NCI-H1694 (cell line): ENCODE data around the gene HACD2.

Experiments used
- DNase-seq: peaks from one replicate; lab custom pipeline; 2025; lab: John Stamatoyannopoulos, UW

Gene HACD2

DNA sequence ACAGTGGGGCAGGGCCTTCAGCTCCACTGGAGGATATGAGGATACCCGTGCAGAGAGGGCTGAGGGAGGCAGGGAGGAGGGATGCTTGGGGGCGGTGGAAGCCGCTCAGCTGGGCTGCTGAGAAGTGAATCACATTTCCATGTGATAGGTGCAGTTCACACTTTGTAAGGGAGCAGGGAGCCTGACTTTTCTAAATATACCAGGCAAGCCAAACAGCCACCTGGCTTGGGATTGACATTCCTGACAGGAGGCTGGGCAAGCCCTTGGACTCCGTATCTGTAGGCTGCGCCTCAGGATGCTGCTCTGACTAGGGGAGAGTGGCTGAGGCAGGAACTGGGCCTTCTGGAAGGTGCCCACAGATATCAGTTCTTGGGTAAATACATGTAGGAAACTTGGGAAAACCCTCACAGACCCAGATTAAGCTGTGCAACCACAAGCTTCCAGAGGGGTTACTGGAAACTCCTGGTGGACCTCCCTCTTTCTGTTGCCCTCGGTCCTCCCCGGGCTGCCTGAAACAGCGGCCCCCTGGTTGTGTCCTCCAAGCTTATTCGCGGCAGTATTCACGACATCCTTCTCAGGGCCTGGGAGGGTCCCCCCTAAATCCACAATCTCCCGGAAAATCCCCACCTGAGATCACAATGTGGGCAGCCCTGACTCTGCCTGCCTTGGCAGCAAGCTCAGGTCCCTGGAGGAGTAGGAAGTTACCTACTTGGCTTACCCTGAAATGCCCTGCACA lies 103.0 kb downstream of the HACD2 start:
- no peak for DNase-seq

DNA sequence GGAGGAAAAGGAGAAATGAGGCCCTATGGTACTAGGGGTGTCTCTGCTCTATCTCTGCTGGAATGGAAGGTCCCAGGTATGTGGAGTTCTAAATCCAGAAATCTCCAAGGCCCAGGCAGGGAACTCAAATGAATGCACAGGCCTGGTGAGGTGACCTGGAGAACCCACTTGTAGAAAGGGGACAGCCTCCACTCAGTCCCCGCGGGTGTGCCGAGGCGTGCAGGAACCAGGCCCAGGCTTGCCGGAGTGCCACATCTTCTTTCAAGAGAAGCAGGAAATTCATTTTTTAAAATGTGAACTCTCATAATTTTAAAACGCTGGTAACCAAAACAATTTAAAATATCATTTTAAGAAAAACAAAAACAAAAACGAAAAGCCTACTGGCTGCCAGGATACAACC lies 103.8 kb downstream of the HACD2 start:
- DNase-seq = no peak

DNA sequence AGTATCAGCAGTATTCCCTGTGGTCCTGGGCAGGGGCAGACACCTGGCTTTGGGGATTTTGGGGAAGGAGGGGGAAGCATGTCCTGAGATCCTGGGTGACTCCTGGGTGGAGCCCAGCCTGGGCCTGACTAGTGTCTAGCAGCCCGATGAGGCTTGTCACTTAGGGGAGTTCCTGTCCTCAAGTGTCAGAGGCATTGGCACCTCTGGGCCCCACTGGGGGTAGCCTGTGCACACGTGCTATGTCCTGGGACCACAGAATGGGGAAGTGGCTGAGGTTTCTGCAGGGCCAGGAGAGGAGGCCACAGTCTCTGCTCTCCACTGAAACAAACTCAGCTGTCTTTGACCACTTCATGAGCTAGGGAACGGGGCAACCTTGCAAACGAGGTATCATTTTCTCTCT lies 104.4 kb downstream of the HACD2 start:
- DNase-seq = no peak

DNA sequence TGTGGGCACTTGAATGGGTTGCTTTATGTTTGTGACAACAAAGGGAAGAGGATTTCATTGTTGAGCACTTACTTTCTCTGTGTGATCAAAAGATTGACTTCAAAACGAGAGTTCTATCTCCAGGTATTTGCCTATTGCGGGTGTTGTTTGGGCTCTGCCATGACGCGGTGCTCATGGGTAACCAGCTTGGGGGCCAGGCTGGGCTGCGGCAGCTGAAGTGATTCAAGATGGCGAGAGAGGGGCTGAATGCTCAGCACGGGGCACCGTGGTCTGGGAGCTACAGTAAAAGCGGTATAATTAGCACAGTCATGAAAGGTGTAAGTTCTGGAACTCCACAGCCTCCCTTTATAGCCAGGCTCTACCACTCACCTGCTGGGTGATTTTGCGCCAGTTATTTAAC lies 105.0 kb downstream of the HACD2 start:
- DNase-seq = no peak

DNA sequence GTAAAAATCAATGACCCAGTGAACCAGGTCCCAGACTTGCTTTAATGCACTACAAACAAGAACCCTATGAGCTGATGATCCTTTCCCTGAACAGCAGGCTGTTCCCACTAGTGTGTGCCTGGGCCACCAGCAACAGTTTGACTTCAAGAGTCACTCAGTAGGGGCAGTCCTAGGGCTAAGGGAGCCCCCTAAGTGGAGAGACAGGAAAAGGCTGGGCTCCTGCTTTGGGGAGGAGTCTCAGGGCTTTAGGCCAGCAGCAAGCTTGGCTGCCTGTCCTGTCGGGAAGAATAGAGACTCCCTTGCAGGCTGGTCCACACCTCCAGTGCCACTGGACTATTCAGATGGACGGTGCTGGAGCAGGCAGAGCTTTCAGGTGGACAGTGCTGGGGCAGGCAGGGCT lies 106.5 kb downstream of the HACD2 start:
- no peak for DNase-seq

DNA sequence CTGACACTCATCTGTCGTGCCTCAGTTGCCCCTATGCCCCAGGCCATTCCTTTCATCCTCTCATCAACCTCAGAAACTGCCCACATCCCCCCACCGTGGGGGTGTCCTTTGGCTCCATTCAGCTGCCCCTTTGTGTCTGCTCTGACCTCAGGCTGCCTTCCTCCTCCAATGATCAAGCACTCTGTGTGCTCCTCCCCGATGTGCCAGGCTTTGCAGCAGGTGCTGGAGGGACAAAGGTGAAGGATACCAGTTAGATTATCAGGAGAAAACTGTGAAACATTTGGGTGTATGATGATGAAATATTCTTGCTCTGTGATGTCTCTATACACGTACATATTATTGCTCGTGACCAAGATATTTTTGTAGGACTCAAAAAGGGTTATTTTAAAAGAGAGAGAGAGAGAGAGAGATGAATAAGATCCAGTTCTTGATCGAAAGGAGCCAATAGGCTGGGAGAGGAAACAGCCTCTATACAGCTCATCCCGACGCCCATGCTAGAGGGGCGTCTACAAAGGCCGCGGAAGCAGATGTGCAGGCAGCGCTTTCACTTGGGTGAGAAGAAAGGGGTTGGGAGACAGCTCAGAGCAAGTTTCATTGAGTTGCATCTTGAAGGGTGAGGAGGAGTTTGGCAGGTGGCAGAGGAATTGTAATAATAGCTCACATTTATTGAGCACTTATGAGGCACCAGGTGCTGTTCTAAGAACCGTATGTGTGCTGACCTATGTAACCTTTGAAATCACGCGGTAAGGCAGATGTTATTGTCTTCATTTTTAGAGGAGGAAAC lies 107.7 kb downstream of the HACD2 start:
- no peak for DNase-seq

DNA sequence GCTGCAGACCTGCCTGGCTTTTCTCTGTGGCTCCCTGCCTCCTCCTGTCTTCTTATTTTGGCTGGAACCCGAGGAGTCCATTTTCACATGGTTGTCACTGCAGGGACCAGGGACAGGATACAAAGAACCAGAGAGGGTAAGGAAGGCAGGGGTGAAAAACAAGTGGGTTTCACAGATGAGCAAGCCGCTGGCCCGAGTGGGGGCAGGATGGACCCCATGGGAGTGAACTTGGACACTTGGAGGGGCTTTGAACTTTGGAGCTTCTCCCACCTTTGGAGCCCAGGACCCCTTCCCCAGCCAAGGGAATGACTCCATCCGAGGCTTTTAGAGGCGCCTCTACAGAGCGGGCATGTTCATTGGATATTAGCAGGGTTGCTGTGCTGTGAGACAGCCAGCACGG lies 109.1 kb downstream of the HACD2 start:
- DNase-seq = no peak

DNA sequence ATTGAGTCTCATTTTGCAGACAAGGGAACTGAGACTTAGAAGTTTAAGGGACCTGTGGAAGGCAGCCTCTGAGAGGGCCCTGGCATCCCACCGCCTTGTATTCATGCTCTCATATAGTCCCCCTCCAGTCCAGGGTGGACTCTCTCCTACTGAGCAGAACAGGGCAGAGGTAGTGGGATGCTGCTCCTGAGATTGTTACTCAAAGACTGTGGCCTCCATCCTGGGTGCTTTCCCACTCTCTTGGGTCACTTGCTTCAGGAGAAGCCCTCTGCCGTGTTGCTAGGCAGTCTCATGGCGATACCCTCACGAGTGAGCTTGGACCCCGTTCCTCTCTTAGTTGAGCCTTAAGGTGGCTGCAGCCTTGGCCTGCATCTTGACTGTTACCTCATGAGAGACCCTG lies 113.7 kb downstream of the HACD2 start:
- DNase-seq = no peak

DNA sequence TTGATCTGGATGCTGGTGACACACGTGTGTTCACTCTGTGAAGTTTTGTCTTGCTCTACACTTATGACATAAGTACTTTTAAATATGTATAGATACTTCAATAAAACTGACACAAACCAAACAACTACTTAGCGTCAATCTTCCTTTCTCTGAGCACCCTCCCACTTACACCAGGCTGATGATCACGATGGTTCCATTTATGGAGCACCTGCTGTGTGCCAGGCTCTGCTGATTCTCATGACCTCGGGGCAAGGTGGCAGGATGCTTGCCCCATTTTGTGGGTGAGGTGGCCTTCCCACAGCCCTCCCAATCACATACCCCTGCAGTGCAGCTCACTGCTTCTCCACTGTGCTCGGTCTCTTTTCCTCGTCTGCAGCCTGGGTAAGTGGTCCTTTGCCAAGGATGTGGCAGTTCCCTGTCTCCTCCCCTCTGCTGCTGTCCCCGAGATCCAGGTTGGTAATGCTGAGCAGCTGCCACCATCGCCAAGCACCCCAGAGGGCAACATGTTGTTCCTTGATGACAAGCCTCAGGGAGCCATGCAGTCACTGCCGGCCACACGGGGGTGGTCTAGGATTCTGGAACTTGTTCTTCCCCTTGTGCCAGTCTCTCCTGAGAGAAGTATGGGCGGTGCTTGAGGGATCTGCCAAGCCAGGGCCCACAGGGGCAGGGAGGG lies 115.4 kb downstream of the HACD2 start:
- DNase-seq = no peak

DNA sequence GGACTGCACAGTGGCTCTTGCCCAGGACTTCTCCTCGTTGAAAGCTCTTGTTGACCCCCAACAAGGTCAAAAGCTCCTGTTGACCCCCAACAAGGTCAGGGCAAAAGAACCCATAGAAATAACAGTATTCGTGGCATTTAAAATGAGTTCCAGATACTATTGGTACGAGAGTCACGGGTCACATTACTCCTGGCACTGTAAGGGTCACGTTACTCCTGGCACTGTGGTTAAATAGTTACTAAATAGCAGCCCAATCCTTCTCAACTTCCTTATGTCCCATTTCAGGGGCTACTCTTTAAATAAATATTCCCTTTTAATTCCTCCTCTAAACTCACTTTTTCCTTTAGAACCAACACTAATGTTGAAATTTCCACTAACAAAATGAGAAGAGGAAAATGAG lies 117.8 kb downstream of the HACD2 start:
- no peak for DNase-seq

DNA sequence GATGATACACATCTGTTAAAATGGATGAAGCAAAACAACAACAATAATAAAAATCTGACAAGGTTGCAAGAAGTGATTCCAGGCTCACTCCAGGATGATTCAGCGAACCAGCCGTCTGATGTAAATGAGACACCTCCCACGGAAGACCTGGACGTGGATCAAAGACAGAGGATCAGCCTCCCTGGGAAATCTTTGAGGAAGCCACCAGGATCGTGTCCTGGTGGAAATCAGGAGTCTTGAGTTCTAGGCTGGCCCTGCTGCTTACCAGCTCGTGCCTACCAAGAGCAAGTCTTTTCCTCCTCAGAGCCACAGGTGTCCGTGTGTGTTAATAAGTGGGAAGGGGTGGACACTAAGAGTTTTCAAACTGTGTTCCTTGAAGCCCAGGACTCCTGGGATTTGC lies 120.6 kb downstream of the HACD2 start:
- no peak for DNase-seq

DNA sequence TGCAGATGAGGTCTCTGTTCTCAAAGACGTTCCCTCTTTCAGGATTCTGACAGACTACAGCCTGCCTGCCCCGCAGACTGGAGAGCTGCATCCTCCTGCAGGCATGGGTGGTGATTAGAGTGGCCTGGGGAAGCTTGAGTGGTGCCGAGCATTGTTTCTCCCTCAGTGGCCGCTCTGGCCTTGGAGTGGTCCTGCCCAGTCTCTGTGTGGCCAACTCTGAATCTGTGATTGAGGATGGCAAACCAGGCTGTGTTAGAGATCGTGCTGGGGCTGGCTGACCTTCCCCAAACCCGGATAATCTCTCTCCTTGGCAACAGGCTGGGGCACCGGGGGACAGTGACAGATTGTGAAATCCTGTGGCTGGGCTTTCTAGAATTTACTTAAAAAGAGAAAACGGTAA lies 125.0 kb downstream of the HACD2 start:
- no peak for DNase-seq

DNA sequence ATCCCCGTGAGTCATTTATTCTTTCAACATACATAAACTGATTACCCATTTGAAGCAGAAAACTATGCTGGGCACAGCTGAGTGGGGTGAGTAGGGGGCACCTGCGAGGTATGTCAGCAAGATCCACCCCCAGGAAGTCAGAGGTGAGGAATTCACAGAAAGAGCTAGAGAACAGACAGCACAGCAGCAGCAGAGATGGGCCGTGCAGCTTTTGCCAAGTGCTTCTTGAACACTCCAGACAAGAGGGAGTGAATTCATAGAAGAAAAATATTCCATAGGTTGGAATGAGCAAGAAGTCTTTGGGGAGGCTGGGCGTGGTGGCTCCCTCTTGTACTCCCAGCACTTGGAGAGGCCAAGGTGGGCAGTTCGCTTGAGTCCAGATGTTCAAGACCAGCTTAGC lies 126.6 kb downstream of the HACD2 start:
- DNase-seq = no peak

DNA sequence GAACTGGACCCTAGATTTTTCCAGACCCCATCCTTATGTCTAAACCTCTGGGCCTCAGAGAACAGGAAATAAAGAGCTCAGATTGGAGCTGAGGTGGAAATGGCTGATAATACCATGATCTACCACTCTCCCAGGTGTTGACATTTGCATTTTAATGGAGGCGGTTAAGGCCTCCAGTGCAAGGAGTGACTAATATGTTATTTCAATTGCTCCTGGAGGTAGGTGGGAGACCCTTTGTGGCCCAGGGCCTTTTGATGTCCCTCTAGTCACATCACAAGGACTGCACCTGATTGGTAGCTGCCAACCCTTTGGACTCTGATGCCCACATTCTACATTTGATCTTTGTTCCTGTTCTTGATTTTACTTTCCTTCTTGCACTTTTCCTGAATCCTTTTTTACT lies 127.0 kb downstream of the HACD2 start:
- no peak for DNase-seq

DNA sequence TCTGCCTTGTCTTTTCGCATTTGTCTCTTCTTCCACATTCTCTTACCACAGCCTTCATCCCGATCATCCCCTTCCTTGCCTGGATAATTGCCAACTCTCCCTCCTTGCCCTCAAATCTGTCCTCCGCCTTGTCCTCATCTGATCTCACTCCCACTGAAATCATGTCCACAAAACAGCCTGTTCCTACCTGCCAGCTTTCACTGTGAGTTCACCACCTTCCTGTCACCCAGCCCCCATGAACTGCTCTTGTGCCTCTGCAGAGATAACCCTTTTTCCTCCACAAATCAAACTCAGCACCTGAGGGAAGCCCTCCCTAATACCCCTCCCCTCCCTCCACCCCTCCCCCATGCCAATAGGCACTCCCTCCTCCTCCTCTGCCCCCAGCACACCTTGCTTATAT lies 131.2 kb downstream of the HACD2 start:
- DNase-seq = no peak

DNA sequence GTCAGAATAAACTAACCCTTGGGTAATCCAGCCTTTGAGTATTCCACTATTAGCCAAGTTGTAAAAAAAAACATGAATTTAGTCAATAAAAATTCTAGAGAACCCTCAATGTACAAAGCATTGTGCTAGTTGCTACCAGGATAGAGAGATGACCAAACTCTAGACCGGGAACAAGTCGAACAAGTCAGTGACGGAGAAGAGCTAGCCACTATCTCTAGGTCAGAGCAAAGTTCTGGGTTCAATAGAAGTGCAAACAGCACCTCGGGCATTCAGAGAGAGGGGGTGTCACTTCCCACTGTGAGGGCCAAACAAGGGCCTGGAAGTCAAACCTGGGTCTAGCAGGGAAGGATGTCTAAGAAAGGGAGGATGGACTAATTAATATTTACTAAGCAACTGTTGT lies 133.7 kb downstream of the HACD2 start:
- DNase-seq = no peak

DNA sequence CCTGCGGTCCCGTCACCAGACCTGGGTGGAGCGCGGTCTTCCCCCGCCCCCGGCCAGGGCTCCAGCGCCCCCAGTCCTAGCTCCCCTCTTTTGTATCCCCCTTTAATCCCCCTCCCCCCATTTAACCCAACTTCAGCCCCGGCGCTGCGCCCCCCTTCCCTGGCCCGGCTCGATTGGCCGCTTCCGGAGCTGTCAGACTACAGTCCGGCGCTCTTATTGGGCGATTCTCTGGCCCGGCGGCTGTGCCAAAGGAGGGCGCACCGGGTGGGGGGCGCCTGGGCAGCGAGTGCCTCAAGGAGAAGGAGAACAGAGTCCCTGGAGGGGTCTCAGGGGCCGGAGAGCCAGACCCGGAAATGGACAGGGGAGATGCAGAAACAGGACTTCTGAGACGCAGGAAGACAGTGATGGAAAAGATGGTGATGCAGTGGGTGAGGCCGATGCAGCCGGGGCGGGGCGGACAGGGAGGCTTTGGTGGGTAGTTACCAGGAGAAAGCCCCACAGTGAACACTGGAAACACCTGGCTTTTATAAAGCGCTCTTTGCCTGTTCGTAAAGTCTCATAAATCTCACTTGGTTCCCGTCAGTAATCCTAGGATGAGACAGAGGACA lies 134.8 kb downstream of the HACD2 start:
- DNase-seq = no peak

DNA sequence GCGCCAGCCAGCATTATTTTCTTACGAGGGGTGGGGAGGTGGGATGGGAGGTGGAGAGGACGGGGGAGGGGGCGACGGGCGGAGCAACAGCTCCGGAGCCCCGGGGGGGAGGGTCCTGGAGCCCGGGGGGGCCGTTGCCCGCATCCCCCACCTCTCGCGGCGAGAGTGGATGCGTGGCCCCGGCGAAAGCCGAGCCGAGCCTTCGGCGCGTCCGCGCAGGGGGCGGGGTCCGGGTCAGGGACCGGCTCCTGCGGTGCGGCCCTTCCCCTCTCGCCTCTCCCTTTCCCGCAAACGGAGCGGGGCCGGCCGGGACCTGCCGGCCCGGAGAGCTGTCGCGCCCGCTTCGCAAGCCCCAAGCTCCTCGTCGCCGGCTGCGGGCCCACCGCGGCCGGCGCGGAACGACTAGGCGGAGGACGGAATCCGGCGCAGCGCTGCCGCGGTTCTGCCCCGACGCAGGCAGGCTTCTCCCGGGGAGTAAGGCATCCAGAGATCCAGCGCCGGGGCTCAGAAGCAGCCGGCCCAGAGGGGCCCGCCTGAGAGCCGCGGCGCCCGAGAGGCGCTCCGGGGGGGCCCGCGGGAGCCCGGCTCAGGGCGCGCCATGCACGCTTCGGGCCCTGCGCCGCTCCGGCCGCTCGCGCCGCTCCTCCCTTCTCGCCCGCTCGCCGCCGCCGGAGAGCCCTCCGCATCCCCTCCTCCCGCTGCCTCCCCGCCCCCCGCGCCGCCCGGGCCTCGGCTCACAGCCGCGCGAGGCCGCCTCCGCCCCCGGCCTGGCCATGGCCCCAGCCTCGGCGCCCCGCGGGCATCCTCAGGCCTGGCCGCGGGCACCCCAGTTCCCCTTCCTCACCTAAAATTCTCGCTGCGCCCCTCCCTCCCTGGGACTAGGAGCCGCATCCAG lies 135.5 kb downstream of the HACD2 start:
- DNase-seq = no peak

DNA sequence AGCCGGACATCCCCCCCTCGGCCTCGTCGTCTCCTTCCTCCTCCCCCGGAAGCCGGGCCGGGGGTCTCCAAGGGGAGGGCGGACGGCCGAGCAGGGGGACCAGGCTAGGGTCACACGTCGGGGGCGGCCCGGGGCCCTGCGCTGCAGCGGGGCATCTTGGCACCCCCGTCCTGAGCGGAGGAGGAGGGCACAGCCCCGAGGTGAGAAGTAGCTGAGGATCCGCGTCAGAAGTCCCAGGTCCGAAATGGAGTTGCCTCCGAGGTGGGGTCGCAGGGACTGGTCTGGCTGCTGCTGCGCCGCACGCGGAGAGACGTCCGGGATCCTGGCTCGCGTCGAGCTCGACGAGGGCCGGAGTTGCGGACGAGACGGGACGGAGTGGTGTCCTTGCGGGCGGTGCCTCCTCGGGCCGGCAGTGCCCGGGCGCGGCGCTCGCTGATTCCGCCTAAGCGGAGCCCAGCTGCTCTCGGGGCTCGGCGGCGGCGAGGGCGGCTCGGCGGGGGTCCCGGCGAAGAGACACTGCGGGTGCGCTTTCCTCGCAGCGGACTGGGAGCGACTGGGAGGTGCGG lies 136.2 kb downstream of the HACD2 start, which contains the start of gene ADCY5:
Gene ADCY5, minus strand, starts transcription at position 555 of the 566 bp plus-strand sequence. Its CDS starts 545 bp downstream, at position 10.
- DNase-seq = no peak

DNA sequence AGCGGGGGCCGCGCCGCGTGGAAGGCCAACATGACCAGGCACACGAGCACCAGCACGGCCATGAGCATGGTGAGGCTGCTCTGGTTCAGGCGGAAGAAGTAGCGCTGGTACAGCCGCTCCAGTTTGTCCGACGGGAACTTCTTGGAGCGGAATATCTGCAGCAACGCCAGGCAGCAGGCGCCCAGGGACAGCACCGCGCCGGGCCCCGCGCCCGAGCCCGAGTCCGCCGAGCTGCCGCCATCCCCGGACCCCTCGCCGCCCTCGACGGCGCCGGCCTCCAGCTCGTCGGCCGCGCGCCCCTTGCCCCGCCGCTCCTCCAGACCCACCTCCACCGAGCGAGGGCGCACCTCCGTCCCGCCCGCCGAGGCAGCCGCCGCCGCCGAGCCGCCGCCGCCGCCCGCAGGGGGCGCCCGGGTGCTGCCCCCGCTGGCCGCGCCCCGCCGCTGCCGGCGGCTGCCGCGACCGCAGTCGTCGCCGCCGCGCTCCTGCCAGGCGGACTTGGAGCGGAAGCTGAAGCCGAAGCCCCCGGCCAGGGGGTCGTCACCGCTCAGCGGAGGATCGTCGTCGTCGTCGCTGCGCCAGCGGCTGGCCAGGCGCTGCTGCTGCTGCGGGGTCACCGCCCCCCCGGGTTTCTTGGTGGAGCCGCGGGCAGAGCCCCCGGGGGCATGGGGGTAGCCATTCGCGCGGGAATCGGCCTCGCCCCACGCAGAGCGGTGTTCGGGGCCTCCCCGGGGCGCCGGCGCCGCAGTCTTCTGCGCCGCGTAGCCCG lies 136.9 kb downstream of the HACD2 start:
- DNase-seq = no peak

DNA sequence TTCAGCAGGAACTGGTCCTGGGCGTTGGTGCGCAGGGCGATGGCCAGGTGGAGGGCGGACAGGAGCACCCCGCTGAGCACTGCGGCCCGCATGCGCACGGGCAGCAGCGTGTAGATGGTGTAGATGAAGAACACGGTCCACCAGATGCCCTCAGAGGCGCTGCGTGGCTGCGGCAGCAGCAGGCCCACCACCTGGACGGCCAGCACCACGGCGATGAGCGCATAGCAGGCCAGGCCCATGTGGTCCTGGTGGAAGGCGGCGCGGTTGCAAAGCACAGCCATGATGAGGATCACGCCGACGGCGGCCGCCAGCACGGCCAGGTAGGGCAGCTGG lies 137.5 kb downstream of the HACD2 start:
- no peak for DNase-seq
